Stimulated activated CD4-positive, alpha-beta T cell treated with anti-CD3 and anti-CD28 coated beads, TNF-alpha, amount 100 ng/mL, for 24 hours (primary cell): ENCODE data around the gene CAV1.

Source experiments
- DNase-seq, 3 experiments: peaks; one replicate each; pipeline ENCODE4 v3.0.0-alpha.2; 2020; ENCODE audit warnings: low read depth in 3 of 3

CAV1 gene

DNA sequence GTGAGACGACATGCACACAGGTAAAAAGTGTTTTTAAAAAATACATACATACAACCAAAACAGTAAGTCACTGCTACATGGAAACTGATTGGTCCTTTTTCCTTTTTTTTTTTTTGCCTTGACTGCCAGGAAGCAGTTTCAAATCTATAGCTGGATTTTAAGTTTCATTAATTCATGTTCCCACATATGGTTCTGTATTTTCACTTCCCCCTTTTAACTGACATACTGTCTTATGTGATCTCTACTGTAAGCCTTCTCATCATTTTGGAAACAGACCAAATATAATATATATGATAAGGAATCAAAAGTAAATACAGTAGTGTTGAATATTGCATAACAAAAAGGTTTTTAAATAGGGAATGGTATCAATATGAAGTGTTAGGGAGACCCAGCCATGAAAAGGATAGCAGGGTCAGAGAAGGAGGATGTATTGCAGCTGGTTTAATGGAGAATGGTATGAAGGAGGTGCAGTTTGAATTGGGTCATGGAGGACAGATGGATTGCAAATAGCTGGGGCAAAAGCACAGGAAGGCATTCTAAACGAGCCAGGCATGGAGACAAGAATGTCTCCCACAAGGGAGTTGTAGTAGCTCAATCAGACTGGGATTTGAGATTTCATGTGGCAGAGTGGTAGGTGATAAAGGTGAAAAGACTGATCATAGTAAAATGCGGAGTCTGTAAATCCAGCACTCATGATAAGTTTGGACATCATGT, 5.4 kb downstream of the CAV1 start:
- no peak for DNase-seq

DNA sequence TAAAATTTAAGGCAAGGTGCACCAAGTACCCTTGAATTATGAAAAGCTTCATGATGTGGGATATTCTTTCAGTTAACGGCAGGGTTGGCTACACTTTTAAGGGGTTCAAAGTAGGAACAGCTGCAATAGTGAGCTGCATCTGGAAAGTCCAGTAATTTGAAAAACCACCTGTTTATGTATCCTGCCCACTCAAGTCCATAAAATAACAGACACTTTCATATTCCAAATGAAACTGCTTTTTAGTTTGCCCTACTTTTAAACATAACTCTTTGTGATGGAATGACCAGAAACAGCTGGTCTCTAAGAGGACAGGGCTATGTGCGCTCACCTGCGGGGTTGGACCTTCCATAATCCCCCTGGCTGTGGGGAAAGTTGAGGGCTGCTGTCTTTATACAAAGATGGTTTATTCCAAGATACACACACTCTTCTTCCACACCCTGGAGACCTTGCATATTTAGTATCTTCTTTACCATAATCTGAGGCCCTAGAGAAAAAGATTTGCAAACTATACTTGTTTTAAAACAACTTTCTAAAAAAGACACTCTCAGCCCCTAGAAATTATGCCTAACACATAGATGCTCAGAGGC, 7.4 kb downstream of the CAV1 start:
- no peak for DNase-seq

DNA sequence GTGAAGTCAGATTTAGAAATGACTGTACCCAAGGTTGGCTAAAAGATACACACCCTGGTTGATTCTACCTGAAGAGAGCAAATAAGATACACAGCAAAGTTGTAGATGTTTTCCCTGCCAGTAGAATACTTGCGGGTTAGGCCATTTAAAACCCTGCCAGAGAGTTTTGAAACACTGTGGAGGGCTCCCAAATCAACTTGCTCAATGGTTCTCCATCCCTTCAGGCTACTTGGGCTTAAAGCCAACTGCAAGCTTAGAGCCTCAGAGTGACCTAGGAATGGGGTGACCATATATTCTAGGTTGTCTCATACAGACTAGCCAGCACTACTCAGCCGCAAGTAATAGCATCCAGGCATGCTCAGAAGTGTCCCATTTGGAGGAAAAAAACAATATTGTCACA, 10.0 kb downstream of the CAV1 start:
- no peak for DNase-seq

DNA sequence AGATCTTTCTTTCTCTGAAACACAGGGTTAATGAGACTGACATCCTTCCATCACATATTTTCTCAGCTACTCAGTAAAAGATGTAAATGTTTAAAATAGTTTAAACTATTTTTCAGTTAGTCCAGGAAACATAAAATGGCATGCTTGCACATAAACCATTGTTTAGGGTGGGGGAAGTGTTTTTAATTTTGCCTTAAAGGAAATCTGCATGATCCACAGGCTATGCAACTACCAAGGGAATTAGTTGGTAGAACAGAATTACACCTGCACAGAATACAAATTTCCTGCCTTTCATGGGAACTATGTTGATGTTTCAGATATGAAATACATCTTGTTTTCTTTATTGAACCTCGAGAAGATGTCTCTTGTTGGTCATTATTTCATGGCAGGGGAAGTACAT, 10.6 kb downstream of the CAV1 start:
- DNase-seq: no peak

DNA sequence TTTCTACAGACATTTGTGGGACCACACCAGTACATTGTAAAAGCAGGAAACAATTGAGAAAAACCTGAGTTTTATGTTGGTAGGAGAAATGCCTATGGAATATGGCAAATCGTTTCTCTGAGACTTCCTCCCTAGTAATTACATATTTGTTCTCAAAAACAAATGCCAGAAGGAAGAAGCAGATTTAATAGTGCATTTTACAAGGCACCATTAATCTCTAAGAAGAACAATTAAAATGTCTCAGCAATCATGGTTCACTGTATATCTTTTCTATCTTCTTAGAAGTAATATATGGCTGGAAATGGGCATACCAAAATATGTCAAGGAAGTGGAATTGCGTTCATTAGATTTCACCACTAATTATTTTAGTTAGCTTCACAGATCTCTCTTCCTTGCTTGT, 13.3 kb downstream of the CAV1 start:
- DNase-seq: no peak

DNA sequence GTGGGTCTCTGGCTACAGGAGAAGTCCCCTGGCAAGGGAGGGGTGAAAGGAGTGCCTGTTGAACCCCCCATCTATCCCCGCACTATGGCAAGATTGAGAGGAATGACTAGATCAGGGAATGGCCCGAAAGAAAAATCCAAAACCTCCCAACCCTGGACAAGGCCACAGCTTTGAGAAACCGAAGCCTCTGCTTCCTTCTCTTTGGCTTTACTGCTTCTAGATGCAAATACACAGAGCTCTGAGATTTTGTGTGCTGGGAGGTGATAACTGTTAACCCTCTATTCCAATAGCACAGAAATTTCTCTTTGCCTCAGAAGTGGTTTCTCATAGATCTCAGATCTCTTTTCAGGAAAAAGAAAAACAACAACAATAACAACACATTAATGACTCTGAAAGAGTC, 15.0 kb downstream of the CAV1 start:
- no peak for DNase-seq

DNA sequence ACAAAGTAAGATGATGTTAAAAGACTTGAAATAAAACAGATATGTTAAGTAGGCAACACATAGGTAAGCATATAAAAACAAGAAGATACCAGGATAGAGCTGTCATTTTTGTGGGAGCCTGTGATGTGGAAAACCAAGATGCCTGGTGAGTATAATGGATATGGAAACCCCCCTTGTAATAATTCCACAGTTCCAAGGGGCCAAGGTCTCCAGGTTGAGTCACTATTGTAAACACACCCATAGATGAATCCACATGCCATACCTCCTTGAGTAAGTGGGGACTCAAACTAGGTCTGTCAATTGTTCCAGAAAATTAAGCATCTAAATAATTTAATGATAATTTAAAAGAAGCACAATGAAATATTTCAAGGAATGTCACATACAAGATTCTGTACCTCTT, 15.9 kb downstream of the CAV1 start:
- no peak for DNase-seq

DNA sequence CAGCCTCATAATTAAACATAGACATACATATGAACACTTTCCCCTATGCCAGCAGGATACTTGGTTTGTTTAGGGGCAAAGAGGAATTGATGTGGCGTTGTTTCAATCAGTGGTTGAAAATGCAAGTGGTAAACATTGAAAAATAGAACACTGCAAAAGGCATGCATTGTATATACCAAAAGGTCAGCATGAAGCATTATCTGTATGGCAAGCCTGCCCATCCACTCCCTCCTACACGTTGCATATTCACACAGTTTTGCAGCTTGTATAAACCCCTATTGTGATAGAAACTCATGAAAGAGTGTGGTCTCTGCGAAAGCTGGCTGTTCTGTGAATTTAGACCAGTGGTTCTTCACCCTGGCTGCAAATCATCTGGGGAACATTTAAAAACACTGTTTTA, 17.1 kb downstream of the CAV1 start:
- DNase-seq: no peak

DNA sequence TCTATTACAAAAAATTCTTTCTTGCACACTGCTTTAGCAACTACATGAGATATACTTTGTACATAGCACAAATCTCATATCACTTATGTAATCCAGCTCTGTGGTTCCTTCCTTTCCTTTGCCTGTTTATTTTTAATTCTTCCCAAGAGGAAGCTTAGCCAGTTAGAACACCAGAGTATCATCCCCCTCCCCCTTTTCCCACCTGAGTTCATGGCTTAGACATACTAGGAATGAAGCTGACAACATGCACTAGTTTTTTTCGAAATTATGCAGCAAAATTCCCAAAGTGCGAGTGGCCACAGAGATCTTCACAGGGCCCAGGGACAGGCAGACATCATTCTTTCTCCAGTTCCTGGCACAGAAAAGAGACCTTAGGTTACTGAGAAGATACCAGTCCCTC, 17.8 kb downstream of the CAV1 start:
- no peak for DNase-seq

DNA sequence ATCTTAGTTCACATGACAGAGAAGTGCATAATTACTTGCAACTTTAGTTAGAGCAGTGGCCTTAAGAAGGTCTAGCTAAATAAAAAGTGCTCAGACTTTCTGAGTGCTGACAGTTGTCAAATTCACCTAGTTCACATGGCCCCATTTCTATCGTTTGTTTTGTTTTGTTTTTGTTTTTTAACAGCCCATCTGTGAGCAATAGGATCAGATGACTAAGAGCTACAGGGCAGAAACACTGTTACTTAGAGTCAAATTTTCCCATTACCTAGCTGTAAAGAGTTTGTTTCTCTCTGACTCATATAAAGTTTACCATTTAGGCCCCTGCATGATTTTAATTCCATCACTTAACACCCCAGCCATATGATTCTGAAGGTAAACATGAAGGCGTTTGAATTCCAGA, 18.8 kb downstream of the CAV1 start:
- no peak for DNase-seq

DNA sequence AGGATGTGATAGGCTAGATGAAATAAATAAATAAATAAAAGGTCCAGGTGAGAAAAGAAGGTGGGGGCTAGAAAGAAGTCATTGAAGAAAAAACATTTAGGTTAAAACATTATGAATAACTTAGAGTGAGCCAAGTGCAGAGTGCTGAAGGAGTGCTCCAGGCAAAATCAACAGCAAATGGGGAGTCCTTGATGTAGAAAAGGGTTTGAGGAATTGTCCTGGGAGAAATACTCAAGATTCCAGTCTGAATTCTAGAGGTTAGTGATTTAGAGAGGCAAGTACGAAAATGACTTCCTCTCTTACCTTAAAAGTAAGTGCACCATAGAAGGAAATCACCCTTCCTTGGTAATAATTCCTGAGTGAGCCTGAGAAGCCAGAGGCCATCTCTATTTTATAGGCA, 19.7 kb downstream of the CAV1 start:
- DNase-seq: no peak

DNA sequence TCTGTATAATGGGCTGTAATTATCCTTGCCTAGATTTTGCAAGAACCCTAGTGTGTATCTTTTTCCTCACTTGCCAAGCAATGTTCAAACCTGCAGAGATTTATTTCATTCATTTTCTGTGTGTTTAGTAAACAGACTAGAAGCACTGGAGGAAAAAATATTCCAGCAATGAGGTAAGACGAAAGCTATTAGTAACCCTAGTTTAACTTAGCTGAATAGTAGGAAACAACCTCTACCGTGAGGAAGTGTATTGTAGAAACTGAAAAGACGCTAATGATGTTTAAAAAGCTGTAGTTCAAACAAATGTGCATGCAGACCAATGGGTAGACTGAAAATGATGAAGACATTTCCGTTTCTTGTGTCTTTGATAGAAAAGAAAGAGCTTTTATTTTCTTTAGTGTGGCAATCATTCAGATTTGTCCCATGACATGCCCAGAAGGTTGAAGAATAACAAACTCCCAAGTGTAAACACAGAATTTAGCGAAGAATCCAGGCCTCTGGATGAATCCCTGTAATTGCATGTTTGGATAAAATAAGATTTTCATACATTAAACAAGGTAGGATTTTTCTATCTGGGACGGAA, 20.7 kb downstream of the CAV1 start:
- DNase-seq: no peak

DNA sequence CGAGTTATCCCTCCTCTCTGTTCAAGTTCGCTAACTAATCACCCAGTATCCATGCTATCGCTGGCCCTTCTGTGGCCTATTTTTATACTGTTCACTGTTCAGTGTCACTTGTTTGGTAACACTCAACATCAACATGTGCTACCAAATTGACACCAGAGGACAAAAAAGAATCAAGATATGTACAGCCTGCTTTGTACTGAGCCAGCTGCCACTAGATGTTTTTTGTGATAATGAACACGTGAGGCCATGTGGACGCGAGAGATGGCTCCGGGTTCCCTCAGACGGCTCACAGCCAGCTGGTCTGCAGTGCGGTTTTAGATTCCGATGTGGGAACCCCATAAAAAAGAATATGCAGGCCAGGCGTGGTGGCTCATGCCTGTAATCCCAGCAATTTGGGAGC, 21.2 kb downstream of the CAV1 start:
- DNase-seq: no peak

DNA sequence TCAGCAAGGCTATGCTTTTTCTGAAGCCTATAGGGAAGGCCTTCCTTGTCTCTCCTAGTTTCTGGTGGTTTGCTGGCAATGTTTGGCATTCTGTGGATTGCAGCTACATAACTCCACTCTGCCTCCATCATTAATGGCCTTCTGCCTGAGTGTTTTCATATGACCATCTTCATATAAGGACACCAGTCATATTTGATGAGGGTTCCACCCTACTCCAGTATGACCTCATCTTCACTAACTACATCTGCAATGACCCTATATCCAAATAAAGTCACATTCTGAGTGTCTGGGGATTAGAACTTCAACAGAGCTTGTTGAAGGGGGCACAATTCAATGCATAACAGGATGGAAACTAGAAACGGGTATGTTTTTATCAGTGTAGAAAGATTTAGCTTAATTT, 22.1 kb downstream of the CAV1 start:
- no peak for DNase-seq

DNA sequence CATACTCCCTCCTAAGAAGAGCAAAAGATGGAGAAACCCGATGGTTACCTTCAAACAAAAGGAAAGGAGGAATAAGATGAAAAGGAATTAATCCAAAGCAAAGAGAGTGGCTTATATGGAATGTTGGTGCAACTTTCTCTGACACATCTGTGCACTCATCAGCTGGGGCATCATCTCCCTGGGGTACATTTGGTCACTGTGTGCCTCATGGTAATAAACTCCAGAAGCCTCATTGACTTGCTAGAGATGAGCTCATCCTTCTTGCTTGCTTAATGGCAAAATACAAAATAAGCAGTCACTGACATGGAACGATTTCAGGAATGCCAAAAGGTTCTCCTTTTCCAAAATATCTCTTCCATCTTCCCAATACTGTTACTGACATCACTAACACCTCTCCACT, 22.5 kb downstream of the CAV1 start:
- no peak for DNase-seq

DNA sequence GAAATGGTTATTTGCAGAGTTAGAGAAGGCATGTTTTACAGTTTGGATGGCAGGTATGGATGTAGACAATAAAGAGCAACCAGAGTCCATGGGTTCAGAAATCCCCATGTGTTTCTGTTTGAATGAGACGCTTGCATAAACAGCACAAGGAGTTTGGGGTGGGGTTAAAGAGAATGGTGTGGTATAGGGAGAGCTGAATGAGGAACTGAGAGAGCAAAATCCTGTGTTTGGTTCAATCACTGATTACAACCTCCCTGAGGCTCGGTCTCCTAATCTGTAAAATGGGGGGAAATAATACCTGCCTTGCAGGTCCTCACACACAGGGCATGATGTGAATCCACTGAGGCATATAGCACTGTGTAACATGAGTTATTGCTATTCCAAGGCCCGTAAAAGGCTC, 23.7 kb downstream of the CAV1 start:
- DNase-seq: no peak

DNA sequence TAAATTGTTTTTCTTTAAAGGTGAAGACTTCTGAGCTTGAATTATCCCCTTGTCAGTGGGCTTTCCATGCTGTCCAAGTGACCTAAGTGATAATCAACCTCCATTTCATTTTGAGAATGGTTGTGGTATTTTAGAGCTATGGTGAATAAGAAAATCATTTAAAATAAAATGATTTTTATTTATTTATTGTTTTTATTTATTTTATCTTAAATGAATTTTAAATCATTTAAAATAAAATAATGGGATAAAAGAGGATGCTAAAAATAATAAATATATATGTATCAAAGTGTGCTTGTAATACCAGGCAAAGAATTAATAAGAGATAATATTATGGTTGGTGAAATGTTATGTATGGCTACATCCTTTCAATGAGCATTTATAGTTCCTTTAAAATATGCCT, 24.5 kb downstream of the CAV1 start:
- DNase-seq: no peak

DNA sequence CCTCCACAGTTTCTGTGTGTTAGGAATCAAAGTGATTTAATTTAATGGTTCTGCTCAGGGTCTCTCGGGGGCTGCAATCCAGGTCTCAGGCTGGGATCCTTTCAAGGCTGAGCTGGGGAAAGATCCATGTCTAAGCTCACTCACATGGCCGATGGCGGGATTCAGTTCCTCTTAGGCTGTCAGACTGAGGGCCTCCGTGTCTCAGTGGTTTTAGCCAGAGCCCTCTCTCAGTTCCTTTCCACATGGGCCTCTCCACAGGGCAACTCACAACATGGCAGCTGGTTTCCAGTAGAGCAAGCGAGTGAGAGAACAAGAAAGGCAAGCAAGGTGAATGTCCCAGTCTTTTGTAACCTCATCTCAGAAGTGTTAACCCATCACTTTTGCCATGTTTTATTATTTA, 26.9 kb downstream of the CAV1 start:
- DNase-seq: no peak

DNA sequence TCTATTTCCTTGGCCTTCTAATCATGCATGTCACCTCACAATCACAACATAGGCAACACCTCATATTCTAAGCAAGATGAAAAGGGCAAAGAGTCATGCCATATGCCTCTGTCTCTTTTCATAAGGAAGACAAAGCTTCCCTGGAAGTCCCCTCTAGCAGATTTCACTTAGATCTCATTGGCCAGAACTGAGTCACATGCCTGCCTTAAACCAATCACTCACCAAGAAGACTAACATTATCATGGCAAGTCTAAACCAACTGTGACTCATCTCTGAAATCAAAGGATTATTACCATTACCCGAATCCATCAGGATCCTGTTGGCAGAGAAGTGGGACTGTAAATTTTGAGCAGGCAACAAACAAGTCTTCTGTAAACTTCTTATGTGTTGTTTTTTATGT, 27.8 kb downstream of the CAV1 start:
- no peak for DNase-seq

DNA sequence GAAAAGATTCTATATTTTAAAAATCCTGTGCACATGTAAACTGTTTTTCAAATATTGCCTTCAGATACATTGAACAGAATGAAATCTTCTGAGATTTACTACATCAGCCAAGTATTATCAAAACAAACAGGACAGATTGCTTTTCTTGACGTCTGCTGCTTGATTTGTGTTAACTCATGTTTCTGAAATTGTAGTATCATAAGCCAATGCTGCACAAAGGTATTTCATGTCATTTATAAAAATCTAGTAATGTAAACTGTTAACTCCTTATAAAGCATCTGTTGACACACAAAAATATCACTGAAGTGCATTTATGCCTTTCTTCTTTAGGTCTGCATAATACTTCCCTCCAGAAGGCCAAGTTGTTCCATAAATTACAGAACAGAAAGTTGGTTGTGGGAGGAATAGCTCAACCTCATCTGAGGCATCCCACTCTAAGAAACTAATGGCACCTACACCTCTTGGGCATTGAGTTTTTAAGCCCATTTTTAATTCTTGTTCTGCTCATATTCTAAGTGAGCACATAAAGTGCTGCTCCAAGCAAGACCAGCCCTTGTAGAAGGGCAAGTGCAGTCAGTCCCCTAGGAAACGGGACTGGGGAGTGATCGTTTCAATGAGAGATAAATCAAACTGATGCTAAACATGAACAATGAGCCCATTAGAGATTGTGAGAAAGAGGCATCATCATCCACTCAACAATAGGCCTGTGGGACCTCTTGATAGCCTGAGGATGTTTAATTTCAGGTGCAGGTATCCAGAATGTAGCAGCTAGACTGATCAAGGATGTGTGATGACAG, 28.5 kb downstream of the CAV1 start:
- no peak for DNase-seq

DNA sequence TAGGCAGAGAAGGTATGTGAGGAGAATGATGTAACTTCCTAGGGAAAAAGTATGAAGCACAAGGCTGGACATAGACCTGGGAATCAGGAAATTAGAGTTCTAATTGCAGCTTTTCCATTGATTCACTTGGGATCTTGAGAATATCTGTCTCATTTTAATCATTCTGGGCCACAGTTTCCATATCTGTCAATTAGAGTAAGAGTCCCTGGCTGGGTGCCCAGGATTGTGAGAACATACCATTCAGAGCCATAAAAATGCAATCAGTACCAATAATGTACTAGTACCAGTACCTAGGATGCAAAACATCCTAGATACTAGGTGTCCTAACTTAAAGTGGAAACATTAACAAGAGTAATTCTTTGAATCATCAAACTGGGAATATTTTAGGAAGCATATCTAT, 29.6 kb downstream of the CAV1 start:
- no peak for DNase-seq

DNA sequence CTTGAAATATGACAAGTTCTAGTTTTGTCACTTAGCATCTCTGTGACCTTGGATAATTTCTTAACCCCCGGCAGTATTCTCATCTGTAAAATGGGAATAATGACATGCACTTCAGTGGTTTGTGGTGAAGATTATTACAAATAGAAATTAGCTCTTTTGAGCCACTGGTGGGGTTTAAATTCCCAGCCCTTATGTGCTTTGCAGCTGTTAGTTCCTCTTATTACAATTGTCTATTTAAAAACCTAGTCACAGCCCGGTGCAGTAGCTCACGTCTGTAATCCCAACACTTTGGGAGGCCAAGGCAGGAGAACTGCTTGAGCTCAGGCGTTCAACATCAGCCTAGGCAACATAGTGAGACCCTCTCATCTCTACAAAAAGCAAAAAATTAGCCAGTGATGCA, 30.1 kb downstream of the CAV1 start:
- DNase-seq: no peak

DNA sequence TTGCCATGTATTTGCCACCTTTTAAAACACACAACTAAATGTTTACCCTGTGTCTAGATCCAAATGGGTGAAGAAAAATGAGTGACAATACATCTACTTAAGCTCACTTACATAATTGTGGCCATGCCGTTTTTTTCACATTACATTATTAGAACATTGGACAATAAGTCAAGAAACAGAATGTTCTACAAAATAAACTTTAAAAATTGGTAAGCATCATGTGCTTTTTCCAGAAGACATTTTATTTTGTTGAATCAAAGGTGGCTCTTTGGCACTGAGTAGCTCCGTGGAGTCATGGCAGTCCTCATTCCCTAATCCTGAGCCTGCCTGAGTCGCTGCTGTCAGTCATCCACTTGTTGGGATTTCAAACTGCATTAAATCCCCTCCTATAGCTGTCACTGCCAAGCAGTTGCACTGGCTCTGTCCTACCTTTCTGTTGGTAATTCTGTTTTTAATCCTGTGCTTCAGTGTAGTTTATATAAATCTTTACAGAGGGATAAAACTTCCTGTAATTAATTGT, 32.3 kb downstream of the CAV1 start:
- DNase-seq: no peak
